ENCODE data around the gene PCDHGB6. TPM values are rescaled to one million over a fixed set of nuclear protein-coding genes. Genes with fewer than 3 reads are reported as not detected.
"Not testable (repeated sequence)": the region's sequence is repeated elsewhere in the genome, so short reads cannot be mapped to it uniquely, and the experiment has no call there.

The PCDHGB6 gene
- total and polyA plus RNA-seq, 2 donors from 2014 or later, result 0.22 to 7.5 TPM

- FAIRE-seq; intact Hi-C loops (cut with DNase I); H3K36me3 ChIP-seq (ENCODE audit: control insufficient read depth in 2 of 3, insufficient read depth in 3 of 3, low read length in 3 of 3); H3K9ac ChIP-seq (ENCODE audit: low read length in 3 of 3); H3K27me3 ChIP-seq (ENCODE audit: control insufficient read depth, insufficient read depth, low read length); H3K4me1 ChIP-seq (ENCODE audit: control insufficient read depth in 2 of 3, insufficient read depth in 2 of 3, low read depth in 1 of 3, low read length in 3 of 3); H3K27ac ChIP-seq (ENCODE audit: low read depth in 2 of 2, low read length in 2 of 2): not testable (repeated sequence)
- peak in 4 of 5 donors; percentile 75 to 81 (median 78) for DNase-seq
- Histone ChIP-seq H3K4me3 (ENCODE audit: low read length in 3 of 3) (peak within 1 kb of the TSS in 2 of 3 donors; percentile 40 to 42), H3K9me3 (ENCODE audit: control insufficient read depth in 2 of 3, insufficient read depth in 1 of 3, low read length in 3 of 3) (peaks cover 5 to 66% (median 43%) of the 10 kb centered on the region in 3 donors)
- TF ChIP-seq, protein P1, sequence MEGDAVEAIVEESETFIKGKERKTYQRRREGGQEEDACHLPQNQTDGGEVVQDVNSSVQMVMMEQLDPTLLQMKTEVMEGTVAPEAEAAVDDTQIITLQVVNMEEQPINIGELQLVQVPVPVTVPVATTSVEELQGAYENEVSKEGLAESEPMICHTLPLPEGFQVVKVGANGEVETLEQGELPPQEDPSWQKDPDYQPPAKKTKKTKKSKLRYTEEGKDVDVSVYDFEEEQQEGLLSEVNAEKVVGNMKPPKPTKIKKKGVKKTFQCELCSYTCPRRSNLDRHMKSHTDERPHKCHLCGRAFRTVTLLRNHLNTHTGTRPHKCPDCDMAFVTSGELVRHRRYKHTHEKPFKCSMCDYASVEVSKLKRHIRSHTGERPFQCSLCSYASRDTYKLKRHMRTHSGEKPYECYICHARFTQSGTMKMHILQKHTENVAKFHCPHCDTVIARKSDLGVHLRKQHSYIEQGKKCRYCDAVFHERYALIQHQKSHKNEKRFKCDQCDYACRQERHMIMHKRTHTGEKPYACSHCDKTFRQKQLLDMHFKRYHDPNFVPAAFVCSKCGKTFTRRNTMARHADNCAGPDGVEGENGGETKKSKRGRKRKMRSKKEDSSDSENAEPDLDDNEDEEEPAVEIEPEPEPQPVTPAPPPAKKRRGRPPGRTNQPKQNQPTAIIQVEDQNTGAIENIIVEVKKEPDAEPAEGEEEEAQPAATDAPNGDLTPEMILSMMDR (IDR thresholded peaks at IDR 0.05; ENCODE audit: borderline replicate concordance, extremely low read depth, insufficient read depth), result peak; percentile 69
Measured at GRCh38 chr5:141417494-141418172, 9.8 kb downstream of the PCDHGB6 start, which contains the start of gene PCDHGB7. TSS of gene PCDHGB7 (plus strand) at chr5:141417677. CDS start at chr5:141417860, 183 bp downstream.

DNA sequence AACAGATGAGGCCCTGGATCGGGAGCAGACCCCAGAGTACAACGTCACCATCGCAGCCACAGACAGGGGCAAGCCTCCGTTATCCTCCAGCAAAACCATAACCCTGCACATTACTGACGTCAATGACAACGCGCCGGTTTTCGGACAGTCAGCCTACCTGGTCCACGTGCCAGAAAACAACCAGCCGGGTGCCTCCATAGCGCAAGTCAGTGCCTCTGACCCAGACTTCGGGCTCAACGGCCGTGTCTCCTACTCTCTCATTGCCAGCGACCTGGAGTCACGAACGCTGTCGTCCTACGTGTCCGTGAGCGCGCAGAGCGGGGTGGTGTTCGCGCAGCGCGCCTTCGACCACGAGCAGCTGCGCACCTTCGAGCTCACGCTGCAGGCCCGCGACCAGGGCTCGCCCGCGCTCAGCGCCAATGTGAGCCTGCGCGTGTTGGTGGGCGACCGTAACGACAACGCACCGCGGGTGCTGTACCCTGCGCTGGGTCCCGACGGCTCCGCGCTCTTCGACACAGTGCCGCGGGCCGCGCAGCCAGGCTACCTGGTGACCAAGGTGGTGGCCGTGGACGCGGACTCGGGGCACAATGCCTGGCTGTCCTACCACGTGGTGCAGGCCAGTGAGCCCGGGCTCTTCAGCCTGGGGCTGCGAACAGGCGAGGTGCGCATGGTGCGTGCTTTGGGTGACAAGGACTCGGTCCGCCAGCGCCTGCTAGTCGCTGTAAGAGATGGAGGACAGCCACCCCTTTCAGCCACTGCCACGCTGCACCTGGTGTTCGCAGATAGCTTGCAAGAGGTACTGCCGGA is 11.5 kb downstream of the PCDHGB6 start:
- Histone ChIP-seq H3K36me3 (ENCODE audit: control insufficient read depth in 2 of 3, insufficient read depth in 3 of 3, low read length in 3 of 3) (no peaks in the 10 kb centered on the region), H3K27me3 (ENCODE audit: control insufficient read depth, insufficient read depth, low read length) (no peaks in the 10 kb centered on the region), H3K4me3 (ENCODE audit: low read length in 3 of 3) (peak overlapping the region in 1 of 3 donors; percentile 42), H3K9me3 (ENCODE audit: control insufficient read depth in 2 of 3, insufficient read depth in 1 of 3, low read length in 3 of 3) (peaks cover 5 to 66% (median 34%) of the 10 kb centered on the region in 3 donors), H3K27ac (ENCODE audit: low read depth in 2 of 2, low read length in 2 of 2) (no peak overlapping the region), H3K9ac (ENCODE audit: low read length in 3 of 3) (no peak overlapping the region), H3K4me1 (ENCODE audit: control insufficient read depth in 2 of 3, insufficient read depth in 2 of 3, low read depth in 1 of 3, low read length in 3 of 3) (no peaks in the 10 kb centered on the region)
- FAIRE-seq, result no peak
- TF ChIP-seq, protein P1 (IDR thresholded peaks at IDR 0.05; ENCODE audit: borderline replicate concordance, extremely low read depth, insufficient read depth), result no peak
- intact Hi-C loops (cut with DNase I), result no loop called here
- no peak for DNase-seq

DNA sequence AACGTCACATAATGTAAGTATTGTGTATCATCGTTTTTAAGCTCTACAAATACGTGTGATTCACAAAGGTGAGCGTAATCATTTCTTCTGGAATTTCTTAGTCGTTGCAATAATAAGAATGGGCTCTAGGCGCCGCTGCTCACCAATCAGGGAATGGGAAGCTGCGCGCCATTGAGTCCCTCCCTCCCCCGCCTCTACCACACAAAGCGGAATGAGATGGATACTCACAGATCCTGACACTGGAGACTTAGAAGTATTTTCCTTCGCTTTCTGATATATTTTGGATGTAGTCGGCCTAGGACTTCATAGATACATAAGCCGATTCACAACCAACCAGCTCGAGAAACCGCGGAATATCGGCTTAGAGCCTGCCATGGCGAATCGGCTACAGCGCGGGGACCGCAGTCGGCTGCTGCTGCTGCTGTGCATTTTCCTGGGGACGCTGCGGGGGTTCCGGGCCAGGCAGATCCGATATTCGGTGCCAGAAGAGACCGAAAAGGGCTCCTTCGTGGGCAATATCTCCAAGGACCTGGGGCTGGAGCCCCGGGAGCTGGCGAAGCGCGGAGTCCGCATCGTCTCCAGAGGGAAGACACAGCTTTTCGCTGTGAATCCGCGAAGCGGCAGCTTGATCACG is 13.2 kb downstream of the PCDHGB6 start, which contains the start of gene PCDHGA11:
PCDHGA11 (plus strand) TSS at position 197 of the 634 bp plus-strand sequence; CDS start at position 374, 177 bp downstream.
- Histone ChIP-seq H3K27me3 (ENCODE audit: control insufficient read depth, insufficient read depth, low read length) (no peaks in the 10 kb centered on the region), H3K27ac (ENCODE audit: low read depth in 2 of 2, low read length in 2 of 2) (no peak within 1 kb of the TSS), H3K4me3 (ENCODE audit: low read length in 3 of 3) (peak within 1 kb of the TSS in 2 of 3 donors; percentile 32 to 39), H3K4me1 (ENCODE audit: control insufficient read depth in 2 of 3, insufficient read depth in 2 of 3, low read depth in 1 of 3, low read length in 3 of 3) (no peaks in the 10 kb centered on the region), H3K9me3 (ENCODE audit: control insufficient read depth in 2 of 3, insufficient read depth in 1 of 3, low read length in 3 of 3) (peaks cover 5 to 78% (median 43%) of the 10 kb centered on the region in 3 donors), H3K36me3 (ENCODE audit: control insufficient read depth in 2 of 3, insufficient read depth in 3 of 3, low read length in 3 of 3) (no peaks in the 10 kb centered on the region), H3K9ac (ENCODE audit: low read length in 3 of 3) (no peak within 1 kb of the TSS)
- DNase-seq (peak in 3 of 5 donors; percentile 51 to 56 (median 55)), FAIRE-seq (no peak)
- intact Hi-C loops (cut with DNase I), result no loop called here
- TF ChIP-seq, protein P1 (IDR thresholded peaks at IDR 0.05; ENCODE audit: borderline replicate concordance, extremely low read depth, insufficient read depth), result peak; percentile 25

Measured in kidney (tissue), 14 donors.